ENCODE results near the gene NELFCD. TPM values are rescaled to one million over a fixed set of nuclear protein-coding genes. Genes with fewer than 3 reads are reported as not detected.

Gene NELFCD
- total RNA-seq, 1 donor from 2014 or later: 50.7 TPM

GRCh38 chr20:58990651-58991445, 9.8 kb downstream of the NELFCD start:
- no peak for ATAC-seq
- intact Hi-C loops (cut with DNase I): no loop called here
- DNase-seq (ENCODE audit: low spot score): no peak

DNA sequence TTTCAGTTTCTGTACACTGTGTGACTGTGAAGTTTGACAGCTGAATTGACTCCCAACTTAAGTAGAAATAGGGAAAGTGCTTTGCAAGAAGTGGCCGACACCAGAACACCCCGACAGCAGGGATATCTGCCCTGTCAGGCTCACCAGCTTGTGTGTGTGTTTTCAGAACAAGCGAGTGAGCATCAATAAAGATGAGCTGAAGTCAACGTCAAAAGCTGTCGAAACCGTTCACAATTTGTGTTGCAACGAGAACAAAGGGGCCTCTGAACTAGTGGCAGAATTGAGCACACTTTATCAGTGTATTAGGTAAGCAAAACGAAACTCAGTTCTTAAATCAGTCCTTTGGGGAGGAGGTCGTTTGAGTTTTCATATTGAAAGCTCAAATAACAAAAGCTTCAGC, 10.7 kb downstream of the NELFCD start:
- ATAC-seq: no peak
- DNase-seq (ENCODE audit: low spot score): no peak
- intact Hi-C loops (cut with DNase I): no loop called here

GRCh38 chr20:58992911-58993310, 11.9 kb downstream of the NELFCD start:
- no peak for ATAC-seq
- intact Hi-C loops (cut with DNase I): no loop called here
- no peak for DNase-seq (ENCODE audit: low spot score)

DNA sequence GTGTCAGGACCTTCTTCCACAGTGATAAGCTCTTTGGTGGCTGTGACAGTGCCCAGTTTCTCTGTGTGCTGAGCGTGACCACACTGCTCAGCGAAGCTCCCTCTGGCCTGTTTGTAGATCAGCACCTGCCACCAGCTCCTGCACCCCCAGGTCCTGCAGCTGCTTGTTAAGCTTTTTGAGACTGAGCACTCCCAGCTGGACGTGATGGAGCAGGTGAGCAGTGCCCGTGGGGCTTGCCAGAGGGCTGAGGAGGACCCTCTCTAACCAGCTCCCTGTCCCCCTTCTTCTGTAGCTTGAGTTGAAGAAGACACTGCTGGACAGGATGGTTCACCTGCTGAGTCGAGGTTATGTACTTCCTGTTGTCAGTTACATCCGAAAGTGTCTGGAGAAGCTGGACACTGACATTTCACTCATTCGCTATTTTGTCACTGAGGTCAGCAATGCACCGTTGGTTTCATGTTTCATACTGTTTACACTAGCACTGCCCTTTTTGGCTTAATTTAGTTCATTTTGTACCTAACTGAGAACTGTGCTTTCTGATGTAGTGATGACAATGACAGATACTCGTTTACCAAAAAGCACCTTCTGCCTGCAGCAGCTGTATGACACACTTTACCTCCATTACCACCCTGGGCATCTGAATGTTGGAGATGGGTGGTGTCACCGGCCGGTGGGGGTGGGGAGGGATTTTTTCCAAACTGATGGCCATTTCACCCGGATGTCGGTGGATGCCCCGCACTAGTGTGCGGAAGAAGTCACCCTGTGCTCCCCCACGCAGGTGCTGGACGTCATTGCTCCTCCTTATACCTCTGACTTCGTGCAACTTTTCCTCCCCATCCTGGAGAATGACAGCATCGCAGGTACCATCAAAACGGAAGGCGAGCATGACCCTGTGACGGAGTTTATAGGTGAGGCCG, 12.5 kb downstream of the NELFCD start:
- peak; percentile 30 for DNase-seq (ENCODE audit: low spot score)
- intact Hi-C loops (cut with DNase I): no loop called here
- ATAC-seq: no peak

DNA sequence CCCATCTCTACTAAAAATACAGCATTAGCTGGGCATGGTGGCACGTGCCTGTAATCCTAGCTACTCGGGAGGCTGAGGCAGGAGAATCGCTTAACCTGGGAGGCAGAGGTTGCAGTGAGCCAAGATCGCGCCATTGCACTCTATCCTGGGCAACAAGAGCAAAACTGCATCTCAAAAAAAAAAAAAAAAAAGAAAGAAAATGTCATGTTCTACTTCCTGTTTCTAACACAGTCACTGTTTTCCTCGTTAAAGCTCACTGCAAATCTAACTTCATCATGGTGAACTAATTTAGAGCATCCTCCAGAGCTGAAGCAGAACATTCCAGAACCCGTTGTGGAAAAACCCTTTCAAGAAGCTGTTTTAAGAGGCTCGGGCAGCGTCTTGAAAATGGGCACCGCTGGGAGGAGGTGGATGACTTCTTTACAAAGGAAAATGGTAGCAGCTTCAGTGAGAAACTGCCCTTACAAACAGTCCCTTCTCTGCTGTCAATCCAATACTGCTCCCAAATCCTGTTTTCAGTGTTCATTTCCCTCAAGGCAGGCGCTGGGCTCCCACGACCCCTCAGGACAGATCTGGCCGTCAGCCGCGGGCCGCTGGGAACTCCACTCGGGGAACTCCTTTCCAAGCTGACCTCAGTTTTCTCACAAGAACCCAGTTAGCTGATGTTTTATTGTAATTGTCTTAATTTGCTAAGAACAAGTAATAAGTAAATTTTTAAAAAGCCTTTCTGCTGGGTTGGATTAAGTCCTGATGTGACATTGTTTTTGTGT, 13.5 kb downstream of the NELFCD start:
- DNase-seq (ENCODE audit: low spot score) (peak; percentile 37), ATAC-seq (no peak)
- intact Hi-C loops (cut with DNase I): no loop called here

DNA sequence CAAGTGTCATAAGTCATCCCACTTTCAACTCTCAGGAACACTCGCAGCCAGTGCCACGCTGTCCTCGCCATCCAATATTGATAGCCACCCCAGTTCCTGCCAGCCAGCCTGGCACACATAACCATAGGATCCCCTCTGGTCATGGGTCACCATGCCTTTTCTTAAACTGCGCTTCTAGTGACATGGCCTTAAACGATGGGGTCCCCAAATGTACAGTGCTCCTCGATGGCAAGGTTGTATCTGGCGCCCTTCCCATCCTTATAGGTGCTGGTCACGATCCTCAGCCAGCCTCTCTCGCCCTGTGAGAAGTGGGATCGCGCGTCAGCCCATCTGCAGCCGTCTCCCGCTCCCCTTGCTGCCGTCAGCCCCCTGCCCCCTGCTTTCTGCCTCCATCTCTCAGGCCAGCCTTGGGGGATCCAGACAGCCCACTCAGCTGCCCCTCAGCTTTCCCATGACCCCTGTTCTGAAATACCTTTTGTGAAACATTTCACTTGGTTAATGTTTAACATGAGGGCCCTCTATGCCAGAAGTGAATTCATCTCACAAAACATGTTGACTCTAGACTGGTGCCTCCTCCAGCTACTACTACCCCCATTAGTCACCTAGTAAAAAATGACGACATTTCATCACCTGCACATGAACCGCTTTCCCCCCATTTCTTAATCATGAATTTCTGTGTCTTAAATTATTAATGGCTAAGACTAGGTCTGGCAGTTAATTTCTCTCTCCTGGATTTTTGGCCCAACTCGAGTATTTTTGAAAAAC, 14.6 kb downstream of the NELFCD start:
- peak; percentile 23 for DNase-seq (ENCODE audit: low spot score)
- ATAC-seq: no peak
- intact Hi-C loops (cut with DNase I): no loop called here

GRCh38 chr20:58996226-58996611, 15.2 kb downstream of the NELFCD start:
- intact Hi-C loops (cut with DNase I): no loop called here
- DNase-seq (ENCODE audit: low spot score) (no peak), ATAC-seq (no peak)

DNA sequence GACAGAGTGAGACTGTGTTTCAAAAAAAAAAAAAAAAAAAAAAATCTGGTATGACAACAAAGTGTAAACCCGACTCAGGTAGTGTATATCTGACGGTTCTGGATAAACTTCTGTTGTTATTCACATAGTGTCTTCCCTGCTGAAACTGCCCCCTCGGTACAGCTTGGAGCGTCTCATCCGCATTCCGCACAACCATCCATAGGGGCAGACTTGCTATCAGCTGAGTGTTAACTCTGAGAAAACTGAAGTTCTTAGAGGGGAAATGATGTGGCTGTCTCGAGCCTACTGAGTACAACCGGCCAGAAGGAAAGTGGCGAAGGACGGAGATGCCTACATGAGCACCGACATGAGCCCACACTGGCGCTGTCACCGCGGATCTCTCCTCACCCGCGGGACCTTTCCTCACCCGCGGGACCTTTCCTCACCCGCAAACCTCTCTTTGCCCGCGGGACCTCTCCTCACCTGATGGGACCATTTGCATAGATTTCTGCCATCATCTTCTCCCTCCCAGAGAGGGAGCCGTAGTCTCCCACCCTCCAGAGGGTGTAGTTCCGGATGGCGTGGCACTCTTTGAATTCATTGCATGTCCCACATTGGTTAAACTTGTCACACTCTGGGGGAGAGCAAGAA, 16.2 kb downstream of the NELFCD start:
- intact Hi-C loops (cut with DNase I): no loop called here
- ATAC-seq (no peak), DNase-seq (ENCODE audit: low spot score) (no peak)

GRCh38 chr20:58998656-58999055, 17.6 kb downstream of the NELFCD start:
- intact Hi-C loops (cut with DNase I): no loop called here
- peak; percentile 36 for DNase-seq (ENCODE audit: low spot score)
- no peak for ATAC-seq

GRCh38 chr20:59000326-59000725, 19.3 kb downstream of the NELFCD start:
- intact Hi-C loops (cut with DNase I): no loop called here
- no peak for ATAC-seq
- no peak for DNase-seq (ENCODE audit: low spot score)

DNA sequence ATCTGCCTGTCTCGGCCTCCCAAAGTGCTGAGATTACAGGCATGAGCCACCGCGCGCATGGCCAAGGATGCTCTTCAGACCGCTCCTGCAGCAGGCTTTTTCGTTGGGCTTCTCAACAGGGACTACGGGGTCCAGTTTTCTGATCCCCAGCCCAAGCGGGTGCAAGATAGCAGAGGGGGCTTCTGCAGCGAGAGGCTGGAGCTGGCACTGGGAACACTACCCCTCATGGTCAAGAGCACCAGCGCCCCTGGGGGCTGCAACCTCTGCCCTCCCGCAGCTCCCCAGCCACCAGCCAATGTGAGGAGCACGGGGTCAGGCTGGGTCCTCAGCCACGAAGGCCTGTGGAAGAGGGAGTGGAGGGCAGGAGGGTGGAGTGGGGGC, 20.0 kb downstream of the NELFCD start:
- ATAC-seq (no peak), DNase-seq (ENCODE audit: low spot score) (peak; percentile 48)
- intact Hi-C loops (cut with DNase I): no loop called here

DNA sequence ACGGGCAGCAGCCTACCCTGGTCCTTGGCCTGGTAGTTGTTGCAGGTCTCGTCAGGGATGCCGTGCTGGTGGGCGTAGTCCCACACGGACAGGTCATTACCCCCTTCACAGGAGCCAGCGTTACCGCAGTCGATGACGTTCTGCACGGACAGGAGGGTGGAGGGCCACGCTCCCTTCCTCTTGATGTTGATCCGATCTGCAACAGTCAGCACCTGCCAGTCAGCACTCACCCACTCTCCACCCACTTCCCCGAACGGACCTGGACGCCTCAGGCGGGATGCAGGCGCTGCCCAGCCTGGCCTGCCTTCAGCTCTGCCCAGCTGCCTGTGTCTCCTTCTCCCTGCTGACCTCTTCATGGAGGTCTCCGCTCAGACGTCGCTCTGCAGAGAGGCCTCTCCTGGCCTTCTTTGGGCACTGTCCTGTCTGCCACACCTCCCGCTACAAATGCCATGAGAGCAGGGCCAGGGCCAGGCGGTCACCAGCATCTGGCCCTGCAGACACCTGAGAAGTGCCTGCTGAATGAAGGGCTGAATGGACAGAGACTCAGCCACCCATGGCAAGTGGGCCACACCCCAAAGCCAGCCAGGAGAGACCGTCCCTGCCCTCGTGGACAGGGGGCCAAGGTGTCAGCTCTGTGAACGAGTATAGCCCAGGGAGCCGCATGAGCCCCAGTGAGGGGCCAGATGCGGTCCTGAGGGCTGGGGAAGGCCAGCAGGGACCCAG, 20.6 kb downstream of the NELFCD start:
- ATAC-seq: no peak
- intact Hi-C loops (cut with DNase I): no loop called here
- peak; percentile 48 for DNase-seq (ENCODE audit: low spot score)

DNA sequence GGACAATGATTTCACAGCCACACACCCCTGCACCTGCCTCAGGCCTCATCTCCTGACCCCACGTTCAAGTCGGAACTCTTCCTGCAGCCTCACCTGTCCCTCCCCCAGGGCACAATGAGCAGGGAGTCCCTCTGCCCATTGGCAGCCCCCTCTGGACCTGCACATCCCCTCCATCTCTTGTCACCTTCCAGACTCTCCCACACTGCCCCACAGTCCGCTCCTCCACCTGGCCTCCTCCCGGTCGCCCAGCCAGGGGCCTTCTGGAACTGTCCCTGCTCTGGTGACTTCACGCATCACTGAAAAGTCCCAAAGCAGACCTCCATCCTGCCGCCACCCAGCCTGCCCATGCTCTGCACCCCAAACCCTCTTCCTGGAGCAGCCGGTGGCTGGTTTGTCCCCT, 21.3 kb downstream of the NELFCD start:
- DNase-seq (ENCODE audit: low spot score) (no peak), ATAC-seq (no peak)
- intact Hi-C loops (cut with DNase I): no loop called here

- intact Hi-C loops (cut with DNase I): no loop called here
- ATAC-seq (no peak), DNase-seq (ENCODE audit: low spot score) (peak; percentile 37)
These were observed 21.9 kb downstream of the NELFCD start for GRCh38 chr20:59002874-59003399.

DNA sequence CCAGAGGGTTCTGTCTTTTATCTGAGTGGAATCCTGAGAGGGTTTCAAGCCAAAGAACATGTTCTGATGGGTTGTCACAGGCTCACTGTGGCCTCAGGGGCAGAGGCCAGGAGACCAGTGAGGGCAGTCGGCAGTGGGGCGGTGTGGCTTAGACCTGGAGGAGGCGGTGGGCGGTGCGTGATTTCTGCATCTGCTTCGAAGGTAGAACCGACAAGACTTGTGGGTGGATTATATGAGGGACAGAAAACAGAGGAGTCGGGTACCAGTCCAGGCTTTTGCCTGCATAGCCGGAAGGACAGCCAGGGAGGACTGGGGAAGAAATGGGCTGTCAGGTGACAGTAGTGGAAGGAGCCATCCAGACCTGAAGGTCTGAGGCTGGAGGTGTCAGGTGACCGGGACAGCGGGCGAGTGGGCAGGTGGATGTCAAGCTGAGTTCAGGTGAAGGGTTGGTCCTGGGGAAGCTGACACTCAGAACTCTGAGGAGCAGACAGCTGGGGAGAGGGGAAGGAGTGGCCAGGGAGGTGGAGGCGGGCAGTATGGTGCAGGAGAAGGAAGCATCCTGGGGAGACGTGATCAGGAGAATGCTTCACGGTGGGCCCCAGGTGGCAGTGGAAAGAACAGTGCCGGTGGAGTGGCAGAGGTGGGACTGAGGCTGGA, 22.9 kb downstream of the NELFCD start:
- DNase-seq (ENCODE audit: low spot score) (peak; percentile 54), ATAC-seq (no peak)
- intact Hi-C loops (cut with DNase I): no loop called here

- intact Hi-C loops (cut with DNase I): no loop called here
- no peak for DNase-seq (ENCODE audit: low spot score)
- ATAC-seq: no peak
These were observed 23.4 kb downstream of the NELFCD start for GRCh38 chr20:59004493-59004762.

DNA sequence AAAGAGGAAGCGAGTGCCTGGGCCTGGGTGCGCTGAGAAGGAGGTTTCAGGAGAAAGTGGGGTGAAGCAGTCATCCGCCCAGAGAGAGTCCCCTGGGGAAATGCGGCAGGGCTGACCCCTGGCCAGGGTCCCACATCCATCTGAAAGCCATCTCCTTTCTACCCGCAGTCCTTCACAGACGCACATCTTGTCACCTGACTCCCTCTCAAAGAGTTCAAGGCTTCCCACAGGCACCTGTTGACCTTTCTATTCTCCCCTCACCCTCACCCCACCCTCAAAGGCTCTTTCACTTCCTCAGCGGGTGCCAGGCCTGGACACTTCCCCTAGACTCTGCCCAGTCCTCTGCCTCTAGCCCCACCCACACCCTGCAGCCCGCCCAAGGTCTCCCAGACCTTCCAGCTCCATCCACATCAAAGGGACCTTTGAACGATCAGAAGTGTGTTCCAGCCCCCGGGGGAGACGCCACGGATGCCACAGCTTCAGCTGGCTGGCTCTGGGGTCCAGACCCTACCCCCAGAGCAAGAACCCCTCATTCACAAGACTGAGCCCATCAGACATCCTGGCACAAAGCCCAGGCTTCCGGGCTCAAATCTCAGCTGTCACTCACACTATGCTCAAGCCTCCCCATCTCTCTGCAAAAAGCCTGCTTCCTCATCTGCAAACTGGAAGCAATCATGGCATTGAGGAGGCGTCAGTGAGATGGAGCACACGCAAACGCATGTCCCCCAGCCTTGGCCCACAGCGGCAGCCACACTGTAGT, 23.9 kb downstream of the NELFCD start:
- DNase-seq (ENCODE audit: low spot score): peak; percentile 73
- ATAC-seq: peak; percentile 74
- intact Hi-C loops (cut with DNase I): no loop called here
